HG03342 (cell line): ENCODE results near the gene RAB8B.

Source experiments
- ATAC-seq: cut with Tn5 transposase; IDR thresholded peaks from one replicate; pipeline ENCODE4 v1.9.1; 2021; ENCODE audit warnings: mild to moderate bottlenecking, moderate library complexity; ENCODE audit not compliant: unreplicated experiment

RAB8B gene

DNA sequence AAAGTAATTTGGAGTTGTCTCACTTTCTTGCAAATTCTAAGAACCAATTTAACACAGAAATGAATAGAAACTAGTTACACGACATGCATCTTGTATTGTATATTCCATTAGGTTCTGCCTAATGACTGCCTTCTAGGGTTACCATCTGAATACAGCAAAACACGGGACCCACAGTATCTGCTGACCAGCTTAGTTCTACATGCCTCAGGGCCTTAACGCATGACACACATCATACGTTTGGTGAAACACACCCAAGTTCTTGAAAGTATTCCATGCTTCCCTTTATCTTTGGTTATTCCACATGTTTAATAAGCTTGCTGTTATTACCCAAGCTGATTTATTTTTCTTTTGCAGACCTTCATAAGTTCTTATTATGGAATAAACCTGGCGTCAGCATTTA, 115.9 kb downstream of the RAB8B start:
- ATAC-seq = no peak

DNA sequence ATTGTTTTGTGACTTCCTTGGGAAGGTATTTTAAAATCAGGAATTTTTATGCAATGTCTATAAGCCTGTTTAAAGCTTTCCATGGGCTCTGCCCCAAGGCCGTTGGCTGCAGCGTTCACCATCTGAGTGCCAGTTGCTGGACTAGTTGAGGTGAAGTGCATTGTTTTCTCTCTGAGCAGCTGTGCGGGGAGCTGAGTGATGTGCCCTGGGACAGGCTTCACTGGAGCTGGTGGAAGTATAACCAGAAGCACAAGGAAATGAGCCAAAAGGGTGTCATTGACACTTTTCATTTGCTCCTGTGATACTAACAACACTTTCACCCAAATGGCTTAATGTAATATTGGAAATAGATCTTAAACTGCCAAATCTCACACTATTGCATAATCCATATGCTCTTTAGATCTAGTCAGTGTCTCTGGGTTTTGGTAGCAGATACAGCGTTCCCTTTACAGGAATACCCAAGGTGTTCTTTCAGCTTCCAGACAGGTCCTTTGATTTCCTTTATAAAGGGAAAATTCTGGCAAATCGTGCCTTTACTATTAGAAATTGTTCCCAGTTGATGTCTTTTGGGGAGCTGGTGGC, 117.2 kb downstream of the RAB8B start:
- ATAC-seq = no peak

DNA sequence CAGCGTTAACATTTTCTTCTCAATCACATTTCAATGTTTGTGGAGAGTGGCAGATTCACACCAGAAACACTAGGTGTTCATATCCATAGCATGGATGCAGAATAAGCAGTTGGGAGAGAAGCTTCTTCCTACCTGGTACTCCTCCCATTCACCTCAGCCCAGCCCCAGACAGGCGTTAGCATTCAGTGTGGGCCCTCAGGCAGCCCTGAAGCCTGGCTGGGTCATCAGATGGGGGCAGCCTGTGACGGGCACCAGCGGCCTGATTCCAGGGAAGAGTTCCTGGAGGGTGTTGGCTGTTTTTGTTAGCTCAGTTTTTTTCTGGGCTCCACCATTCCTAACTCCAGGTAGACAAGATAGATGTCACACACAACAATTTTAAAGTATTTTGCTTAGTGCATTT, 119.1 kb downstream of the RAB8B start:
- ATAC-seq = no peak

DNA sequence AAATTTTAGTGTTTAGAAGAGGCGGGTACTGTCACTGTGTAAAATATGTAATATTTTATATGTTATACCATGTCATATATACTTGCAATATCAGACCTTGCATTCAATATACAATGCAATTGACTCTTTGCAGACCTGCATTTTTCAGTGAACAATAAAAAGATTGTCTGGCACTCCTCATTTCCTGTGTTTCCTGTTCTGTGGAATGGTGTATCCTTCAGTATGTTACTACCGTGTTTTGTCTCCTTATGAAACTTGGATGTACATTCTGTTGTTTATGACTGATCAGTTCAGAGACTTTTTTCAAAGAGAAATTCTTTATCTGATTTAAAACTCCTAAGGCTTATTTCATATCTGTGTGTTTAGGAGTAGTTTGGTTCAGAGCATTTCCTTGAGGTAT, 119.5 kb downstream of the RAB8B start:
- no peak for ATAC-seq

DNA sequence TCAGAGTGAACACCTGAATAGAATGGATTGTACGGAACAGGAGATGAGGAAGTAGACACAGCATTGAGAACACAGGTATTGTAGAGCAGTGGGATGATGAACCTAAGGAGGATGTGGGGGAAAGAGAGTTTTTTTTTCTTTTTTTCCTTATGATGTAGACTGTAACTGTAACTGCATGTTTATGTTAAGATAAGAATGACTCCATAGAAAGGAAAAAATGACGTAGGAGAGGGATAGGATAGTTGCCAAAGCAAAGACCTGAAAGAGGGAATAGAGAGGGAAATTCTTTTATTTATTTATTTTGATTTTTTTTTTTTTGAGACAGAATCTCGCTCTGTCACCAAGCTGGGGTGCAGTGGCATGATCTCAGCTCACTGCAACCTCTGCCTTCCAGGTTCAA, 121.2 kb downstream of the RAB8B start:
- ATAC-seq = no peak

DNA sequence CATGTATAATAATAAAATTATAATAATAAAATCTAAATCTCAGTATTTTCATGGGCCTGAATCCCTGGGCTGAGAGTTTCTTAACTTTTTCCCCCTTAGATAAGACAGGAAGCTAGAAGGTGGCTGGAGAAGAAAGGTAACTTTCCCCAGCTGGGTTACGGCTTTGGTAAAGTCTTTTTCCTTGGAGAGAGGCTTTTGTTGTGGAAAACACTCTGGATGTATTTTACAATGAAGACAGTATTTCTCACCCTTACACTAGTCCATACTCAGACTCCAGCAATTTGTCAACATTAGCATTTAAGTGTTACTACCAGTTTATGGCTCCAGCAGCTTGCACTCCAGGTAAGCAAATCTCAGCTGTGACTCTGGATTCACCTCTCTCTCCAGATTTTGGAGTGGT, 122.9 kb downstream of the RAB8B start:
- ATAC-seq = no peak

DNA sequence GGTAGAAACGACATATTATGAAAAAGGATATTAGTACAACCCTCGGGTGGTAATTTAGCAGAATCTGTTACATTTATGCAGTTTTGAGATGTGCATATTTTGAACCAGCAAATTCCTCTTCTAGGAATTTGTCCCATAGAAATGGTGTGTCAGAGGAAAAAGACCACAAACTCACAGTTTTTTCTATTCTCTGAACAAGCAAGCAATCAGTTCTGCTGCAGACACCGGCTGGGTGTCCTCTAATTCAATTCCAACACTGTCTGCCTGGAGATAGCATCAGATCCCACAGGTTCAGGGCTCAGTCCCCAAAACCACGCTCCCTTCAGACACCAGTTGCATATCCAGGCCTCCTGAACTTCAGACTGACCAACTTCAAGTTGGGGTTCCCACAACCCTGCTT, 124.4 kb downstream of the RAB8B start:
- ATAC-seq = no peak

DNA sequence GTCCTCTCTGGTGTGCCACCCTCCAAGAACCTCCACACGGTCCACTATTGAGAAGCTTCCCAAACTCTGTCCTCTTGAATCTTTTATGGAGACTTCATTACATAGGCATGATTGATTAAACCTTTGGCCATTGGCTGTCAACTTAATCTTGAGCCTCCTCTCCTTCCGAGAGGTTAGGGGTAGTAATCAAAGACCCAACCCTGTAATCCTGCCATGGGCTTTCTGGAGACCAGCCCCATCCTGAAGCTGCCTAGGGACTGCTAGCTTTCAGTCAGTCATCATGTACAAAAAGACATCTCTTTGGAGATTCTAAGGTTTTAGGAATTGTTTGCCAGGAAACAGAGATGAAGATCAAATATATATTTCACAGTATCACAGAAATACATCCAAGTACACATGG, 125.0 kb downstream of the RAB8B start:
- ATAC-seq = no peak
